GM12878 (cell line): ENCODE data around the gene C19orf67. TPM values are rescaled to one million over a fixed set of nuclear protein-coding genes. Genes with fewer than 3 reads are reported as not detected.

ENCODE experiments used
- BACH1 ChIP-seq: fragments of 450-650 bp; IDR thresholded peaks from 2 replicates; pipeline ENCODE4 v1.6.1; 2017; ENCODE audit warnings: mild to moderate bottlenecking, borderline replicate concordance
- BHLHE40 ChIP-seq, 2 experiments: fragments of 450-650 bp in 1 of 2; IDR thresholded peaks; 2 replicates each; pipeline ENCODE4 v1.6.1; 2011 to 2017; ENCODE audit warnings: low read depth in 2 of 2, borderline replicate concordance in 1 of 2, improper control_type of control experiment in 1 of 2, low read length in 1 of 2, mild to moderate bottlenecking in 1 of 2
- CEBPB ChIP-seq, 2 experiments: fragments of 150-350 bp in 1 of 2; IDR thresholded peaks; 2 replicates each; pipeline ENCODE4 v1.6.1; 2012 to 2014; ENCODE audit warnings: low read depth in 2 of 2, low read length in 2 of 2, borderline replicate concordance in 1 of 2, inconsistent platforms in 1 of 2
- CHD4 ChIP-seq: fragments of 200-600 bp; sonication (generic); IDR thresholded peaks from 2 replicates; pipeline ENCODE4 v1.6.1; 2016; ENCODE audit warnings: mild to moderate bottlenecking
- DPF2 ChIP-seq: fragments of 450-650 bp; IDR thresholded peaks from 2 replicates; pipeline ENCODE4 v1.6.1; 2017; ENCODE audit warnings: mild to moderate bottlenecking
- IKZF2 ChIP-seq, 2 experiments: fragments of 450-650 bp; IDR thresholded peaks; 2 replicates each; pipeline ENCODE4 v1.6.1; 2017; ENCODE audit warnings: mild to moderate bottlenecking in 2 of 2, moderate library complexity in 2 of 2
- JUND ChIP-seq: IDR thresholded peaks from 2 replicates; pipeline ENCODE4 v1.6.1; 2012; ENCODE audit warnings: low read depth, mild to moderate bottlenecking, low read length, improper control_type of control experiment, moderate library complexity
- KLF5 ChIP-seq: fragments of 450-650 bp; IDR thresholded peaks from 2 replicates; pipeline ENCODE4 v1.6.1; 2014; ENCODE audit warnings: mild to moderate bottlenecking; ENCODE audit not compliant: partially characterized antibody
- MEF2A ChIP-seq: IDR thresholded peaks from 2 replicates; pipeline ENCODE4 v1.6.1; 2011; ENCODE audit warnings: low read depth, mild to moderate bottlenecking, low read length, moderate library complexity; ENCODE audit not compliant: insufficient read depth
- MXI1 ChIP-seq: fragments of 150-350 bp; IDR thresholded peaks from 2 replicates; pipeline ENCODE4 v1.6.1; 2011; ENCODE audit warnings: low read depth, mild to moderate bottlenecking, inconsistent platforms, low read length, improper control_type of control experiment
- NFYB ChIP-seq: IDR thresholded peaks from 2 replicates; pipeline ENCODE4 v1.6.1; 2011; ENCODE audit warnings: low read depth, mild to moderate bottlenecking, low read length, improper control_type of control experiment, moderate library complexity; ENCODE audit not compliant: insufficient read depth
- PAX8 ChIP-seq: fragments of 450-650 bp; IDR thresholded peaks from 2 replicates; pipeline ENCODE4 v1.6.1; 2017; ENCODE audit warnings: mild to moderate bottlenecking, moderate library complexity
- POLR2A ChIP-seq: IDR thresholded peaks from 2 replicates; pipeline ENCODE4 v1.6.1; 2011; ENCODE audit warnings: low read depth, mild to moderate bottlenecking, low read length
- RBBP5 ChIP-seq: fragments of 200-600 bp; sonication (generic); conservative IDR thresholded peaks from 2 replicates; pipeline ENCODE4 v1.6.1; 2016
- TAF1 ChIP-seq: IDR thresholded peaks from 2 replicates; pipeline ENCODE4 v1.6.1; 2011; ENCODE audit warnings: mild to moderate bottlenecking, low read depth, low read length, borderline replicate concordance
- polyA plus RNA-seq, 11 experiments: library from polyadenylated mRNA; depleted of rRNA in 4 of 11; unstranded in 6 of 11; stranded (reverse) in 5 of 11; fragments of >200 nt; fragmentation: Nextera tagmentation in 4 of 11; fragmentation: Illumina TruSeq in 1 of 11; extraction: Ambion mirVana in 4 of 11; extraction: Trizol in 1 of 11; gene quantifications; 1 replicate in 1 of 11; 2 replicates in 10 of 11; pipeline versions ENCODE4 v1.2.1 to v1.2.3, GENCODE V29; 2011 to 2016; ENCODE audit warnings: inconsistent platforms in 2 of 11, missing spikeins in 2 of 11, low read depth in 1 of 11
- total RNA-seq, 4 experiments: library from RNA; depleted of rRNA in 3 of 4; stranded (reverse); fragments of >200 nt in 3 of 4; fragmentation: Illumina TruSeq in 1 of 4; extraction: Trizol in 1 of 4; gene quantifications; 2 replicates each; pipeline versions ENCODE4 v1.2.1 to v1.2.3, GENCODE V29; 2013 to 2021
- TF ChIP-seq, protein P1 (sequence below): fragments of 450-650 bp; IDR thresholded peaks from 2 replicates; pipeline ENCODE4 v1.6.1; 2016; ENCODE audit warnings: mild to moderate bottlenecking
- TF ChIP-seq, protein P2 (sequence below): fragments of 450-650 bp; IDR thresholded peaks from 2 replicates; pipeline ENCODE4 v1.6.1; 2014; ENCODE audit warnings: mild to moderate bottlenecking
- TF ChIP-seq, protein P3 (sequence below): IDR thresholded peaks from 2 replicates; pipeline ENCODE4 v1.6.1; 2011; ENCODE audit warnings: low read depth, low read length, improper control_type of control experiment, borderline replicate concordance
- TF ChIP-seq, protein P4 (sequence below): IDR thresholded peaks from 2 replicates; pipeline ENCODE4 v1.6.1; 2011; ENCODE audit warnings: mild to moderate bottlenecking, low read depth, low read length, moderate library complexity; ENCODE audit not compliant: insufficient replicate concordance
- TF ChIP-seq, protein P5 (sequence below): IDR thresholded peaks from 2 replicates; pipeline ENCODE4 v1.6.1; 2012; ENCODE audit warnings: low read depth, low read length, improper control_type of control experiment
- TF ChIP-seq, protein P6 (sequence below): fragments of 450-650 bp; IDR thresholded peaks from 2 replicates; pipeline ENCODE4 v1.6.1; 2017; ENCODE audit warnings: mild to moderate bottlenecking, low read depth, inconsistent platforms; ENCODE audit not compliant: poor library complexity, severe bottlenecking

C19orf67 gene
- total and polyA plus RNA-seq, 10 of the 15 experiments (the other 5 are each of a cell fraction or from before 2014, with no cell fraction given): 0.14 TPM; not detected in 9

DNA sequence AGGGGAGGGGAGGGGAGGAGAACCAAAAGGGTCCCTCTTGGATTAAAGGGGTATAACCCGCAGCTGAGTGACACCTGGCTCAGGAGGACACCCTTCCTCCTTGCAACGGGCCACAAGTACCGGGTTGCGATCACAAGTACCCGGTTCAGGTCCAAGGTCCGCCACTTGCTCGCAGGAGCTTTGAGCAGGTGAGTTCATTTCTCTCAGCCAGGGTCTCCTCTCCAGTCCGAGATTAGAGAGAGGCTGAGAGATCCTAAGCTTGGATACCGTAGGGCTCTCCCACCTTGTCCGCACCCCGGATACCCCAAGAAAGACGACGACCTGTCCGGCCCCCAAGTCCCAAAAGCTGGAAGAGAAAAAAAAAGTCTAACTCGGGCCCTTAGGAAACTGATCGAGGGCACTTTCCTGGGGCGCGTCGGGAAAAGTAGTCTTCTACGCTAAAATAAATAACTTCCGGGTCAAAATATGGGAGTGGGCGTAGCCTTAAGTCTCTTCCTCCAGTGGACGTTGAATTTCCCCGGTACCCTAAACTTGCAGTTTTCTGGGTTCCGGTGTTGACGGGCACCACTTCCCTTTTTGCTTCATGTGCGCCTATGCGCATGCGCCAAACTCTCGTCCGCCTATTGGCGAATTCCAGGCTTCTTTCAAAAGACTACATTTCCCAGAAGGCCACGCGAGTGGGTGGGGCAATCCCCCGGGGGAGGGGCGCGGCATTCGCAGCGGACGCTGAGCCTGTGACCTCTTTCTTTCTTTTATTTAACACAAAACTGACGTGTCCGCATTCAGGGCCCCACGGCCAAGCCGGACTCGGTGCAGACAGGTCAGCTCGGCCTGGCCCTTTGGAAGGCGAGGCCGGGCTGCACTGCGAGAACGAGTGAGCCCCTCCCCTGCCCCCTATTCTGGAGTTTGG lies 4.4 kb downstream of the C19orf67 start (continued):
- TF ChIP-seq, protein P1, sequence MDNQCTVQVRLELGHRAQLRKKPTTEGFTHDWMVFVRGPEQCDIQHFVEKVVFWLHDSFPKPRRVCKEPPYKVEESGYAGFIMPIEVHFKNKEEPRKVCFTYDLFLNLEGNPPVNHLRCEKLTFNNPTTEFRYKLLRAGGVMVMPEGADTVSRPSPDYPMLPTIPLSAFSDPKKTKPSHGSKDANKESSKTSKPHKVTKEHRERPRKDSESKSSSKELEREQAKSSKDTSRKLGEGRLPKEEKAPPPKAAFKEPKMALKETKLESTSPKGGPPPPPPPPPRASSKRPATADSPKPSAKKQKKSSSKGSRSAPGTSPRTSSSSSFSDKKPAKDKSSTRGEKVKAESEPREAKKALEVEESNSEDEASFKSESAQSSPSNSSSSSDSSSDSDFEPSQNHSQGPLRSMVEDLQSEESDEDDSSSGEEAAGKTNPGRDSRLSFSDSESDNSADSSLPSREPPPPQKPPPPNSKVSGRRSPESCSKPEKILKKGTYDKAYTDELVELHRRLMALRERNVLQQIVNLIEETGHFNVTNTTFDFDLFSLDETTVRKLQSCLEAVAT: peak; percentile 68
- 0 out of 4 replicates have a peak, but pooled peaks of 1 of the 2 experiments have one; percentile 4 for TF ChIP-seq BHLHE40 (IDR thresholded peaks at IDR 0.05; ENCODE audit: borderline replicate concordance in 1 of 2, low read depth in 2 of 2, low read length in 1 of 2)
- TF ChIP-seq MXI1: peak; percentile 49
- no peak for TF ChIP-seq DPF2
- peak; percentile 54 for TF ChIP-seq KLF5
- TF ChIP-seq, protein P2, sequence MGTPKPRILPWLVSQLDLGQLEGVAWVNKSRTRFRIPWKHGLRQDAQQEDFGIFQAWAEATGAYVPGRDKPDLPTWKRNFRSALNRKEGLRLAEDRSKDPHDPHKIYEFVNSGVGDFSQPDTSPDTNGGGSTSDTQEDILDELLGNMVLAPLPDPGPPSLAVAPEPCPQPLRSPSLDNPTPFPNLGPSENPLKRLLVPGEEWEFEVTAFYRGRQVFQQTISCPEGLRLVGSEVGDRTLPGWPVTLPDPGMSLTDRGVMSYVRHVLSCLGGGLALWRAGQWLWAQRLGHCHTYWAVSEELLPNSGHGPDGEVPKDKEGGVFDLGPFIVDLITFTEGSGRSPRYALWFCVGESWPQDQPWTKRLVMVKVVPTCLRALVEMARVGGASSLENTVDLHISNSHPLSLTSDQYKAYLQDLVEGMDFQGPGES: no peak
- no peak for TF ChIP-seq JUND
- TF ChIP-seq RBBP5: no peak
- TF ChIP-seq, protein P3, sequence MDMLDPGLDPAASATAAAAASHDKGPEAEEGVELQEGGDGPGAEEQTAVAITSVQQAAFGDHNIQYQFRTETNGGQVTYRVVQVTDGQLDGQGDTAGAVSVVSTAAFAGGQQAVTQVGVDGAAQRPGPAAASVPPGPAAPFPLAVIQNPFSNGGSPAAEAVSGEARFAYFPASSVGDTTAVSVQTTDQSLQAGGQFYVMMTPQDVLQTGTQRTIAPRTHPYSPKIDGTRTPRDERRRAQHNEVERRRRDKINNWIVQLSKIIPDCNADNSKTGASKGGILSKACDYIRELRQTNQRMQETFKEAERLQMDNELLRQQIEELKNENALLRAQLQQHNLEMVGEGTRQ: no peak
- no peak for TF ChIP-seq PAX8
- TF ChIP-seq, protein P4, sequence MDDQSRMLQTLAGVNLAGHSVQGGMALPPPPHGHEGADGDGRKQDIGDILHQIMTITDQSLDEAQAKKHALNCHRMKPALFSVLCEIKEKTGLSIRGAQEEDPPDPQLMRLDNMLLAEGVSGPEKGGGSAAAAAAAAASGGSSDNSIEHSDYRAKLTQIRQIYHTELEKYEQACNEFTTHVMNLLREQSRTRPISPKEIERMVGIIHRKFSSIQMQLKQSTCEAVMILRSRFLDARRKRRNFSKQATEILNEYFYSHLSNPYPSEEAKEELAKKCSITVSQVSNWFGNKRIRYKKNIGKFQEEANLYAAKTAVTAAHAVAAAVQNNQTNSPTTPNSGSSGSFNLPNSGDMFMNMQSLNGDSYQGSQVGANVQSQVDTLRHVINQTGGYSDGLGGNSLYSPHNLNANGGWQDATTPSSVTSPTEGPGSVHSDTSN: no peak
- TF ChIP-seq, protein P5, sequence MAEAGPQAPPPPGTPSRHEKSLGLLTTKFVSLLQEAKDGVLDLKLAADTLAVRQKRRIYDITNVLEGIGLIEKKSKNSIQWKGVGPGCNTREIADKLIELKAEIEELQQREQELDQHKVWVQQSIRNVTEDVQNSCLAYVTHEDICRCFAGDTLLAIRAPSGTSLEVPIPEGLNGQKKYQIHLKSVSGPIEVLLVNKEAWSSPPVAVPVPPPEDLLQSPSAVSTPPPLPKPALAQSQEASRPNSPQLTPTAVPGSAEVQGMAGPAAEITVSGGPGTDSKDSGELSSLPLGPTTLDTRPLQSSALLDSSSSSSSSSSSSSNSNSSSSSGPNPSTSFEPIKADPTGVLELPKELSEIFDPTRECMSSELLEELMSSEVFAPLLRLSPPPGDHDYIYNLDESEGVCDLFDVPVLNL: no peak
- peak; percentile 54; the same call in 1 of the 2 replicates for TF ChIP-seq BACH1
- TF ChIP-seq CEBPB (IDR thresholded peaks at IDR 0.05; ENCODE audit: borderline replicate concordance in 1 of 2, low read depth in 2 of 2, low read length in 2 of 2): 0 out of 4 replicates have a peak, but pooled peaks of 1 of the 2 experiments have one; percentile 7
- peak; percentile 81 for TF ChIP-seq TAF1
- no peak for TF ChIP-seq IKZF2 (IDR thresholded peaks at IDR 0.05)
- TF ChIP-seq NFYB: peak; percentile 52; the same call in 1 of the 2 replicates
- TF ChIP-seq POLR2A: peak; percentile 81
- TF ChIP-seq, protein P6, sequence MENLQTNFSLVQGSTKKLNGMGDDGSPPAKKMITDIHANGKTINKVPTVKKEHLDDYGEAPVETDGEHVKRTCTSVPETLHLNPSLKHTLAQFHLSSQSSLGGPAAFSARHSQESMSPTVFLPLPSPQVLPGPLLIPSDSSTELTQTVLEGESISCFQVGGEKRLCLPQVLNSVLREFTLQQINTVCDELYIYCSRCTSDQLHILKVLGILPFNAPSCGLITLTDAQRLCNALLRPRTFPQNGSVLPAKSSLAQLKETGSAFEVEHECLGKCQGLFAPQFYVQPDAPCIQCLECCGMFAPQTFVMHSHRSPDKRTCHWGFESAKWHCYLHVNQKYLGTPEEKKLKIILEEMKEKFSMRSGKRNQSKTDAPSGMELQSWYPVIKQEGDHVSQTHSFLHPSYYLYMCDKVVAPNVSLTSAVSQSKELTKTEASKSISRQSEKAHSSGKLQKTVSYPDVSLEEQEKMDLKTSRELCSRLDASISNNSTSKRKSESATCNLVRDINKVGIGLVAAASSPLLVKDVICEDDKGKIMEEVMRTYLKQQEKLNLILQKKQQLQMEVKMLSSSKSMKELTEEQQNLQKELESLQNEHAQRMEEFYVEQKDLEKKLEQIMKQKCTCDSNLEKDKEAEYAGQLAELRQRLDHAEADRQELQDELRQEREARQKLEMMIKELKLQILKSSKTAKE: no peak
- TF ChIP-seq MEF2A: 0 out of 2 replicates have a peak, but pooled peaks have one; percentile 12
- no peak for TF ChIP-seq CHD4
